Activated naive CD4-positive, alpha-beta T cell treated with anti-CD3 and anti-CD28 coated beads for 36 hours (primary cell): ENCODE data around the gene ZRANB3. TPM values are rescaled to one million over a fixed set of nuclear protein-coding genes. Genes with fewer than 3 reads are reported as not detected.
A peak's percentile ranks its signal among the peaks of the same experiment; 100 is the strongest.

Experiments used
- CTCF ChIA-PET: fragments of 350-600 bp; sonication (Branson Sonifier 250); formaldehyde crosslinking; loops from one replicate; lab custom pipeline; 2021; ENCODE audit warnings: antibody characterized with exemption; lab: Charles Lee
- DNase-seq: peaks from one replicate; pipeline ENCODE4 v3.0.0-alpha.2; 2020
- H3K27ac Mint-ChIP-seq: one replicate; pipeline ENCODE4 v1.8.0; 2021; ENCODE audit warnings: mild to moderate bottlenecking, mixed read lengths
- H3K27me3 Mint-ChIP-seq: one replicate; pipeline ENCODE4 v1.8.0; 2021; ENCODE audit warnings: low read depth, mixed read lengths
- H3K36me3 Mint-ChIP-seq: one replicate; pipeline ENCODE4 v1.8.0; 2021; ENCODE audit warnings: low read depth, mixed read lengths
- H3K4me1 Mint-ChIP-seq: one replicate; pipeline ENCODE4 v1.8.0; 2021; ENCODE audit warnings: low read depth, mixed read lengths
- H3K4me3 Mint-ChIP-seq: one replicate; pipeline ENCODE4 v1.8.0; 2021; ENCODE audit warnings: mild to moderate bottlenecking, moderate library complexity, mixed read lengths
- H3K9me3 Mint-ChIP-seq: one replicate; pipeline ENCODE4 v1.8.0; 2021; ENCODE audit warnings: mixed read lengths
- intact Hi-C: fragments of 100-400 bp; cut with micrococcal nuclease; formaldehyde crosslinking; loops from one replicate; pipeline ENCODE4 v1.15.1; 2023
- total RNA-seq, 2 experiments: library from RNA; stranded (reverse); gene quantifications; one replicate each; pipeline ENCODE4 v1.2.3, GENCODE V29; 2021

The ZRANB3 gene
- total RNA-seq, 2 experiments from 2014 or later, result 18.5 to 18.9 TPM

DNA sequence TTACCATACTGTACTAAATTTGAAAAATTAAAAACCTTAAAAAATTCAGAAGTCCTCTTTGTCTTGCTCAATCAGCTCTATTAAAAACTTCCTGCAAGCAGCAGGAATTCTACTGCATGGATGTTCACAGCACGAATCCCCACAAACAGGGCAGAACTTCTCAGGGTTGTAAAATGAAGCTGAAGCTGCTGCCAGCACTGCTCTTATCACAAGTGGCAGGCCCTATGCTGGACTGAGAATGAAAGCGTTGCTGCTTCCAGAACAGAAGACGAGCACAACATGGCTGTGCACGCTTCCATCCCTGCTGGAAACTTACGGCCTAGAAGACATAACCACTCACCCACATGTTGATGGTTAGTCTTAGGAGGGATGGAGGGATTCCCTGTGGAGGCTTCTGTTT lies 345.0 kb downstream of the ZRANB3 start:
- DNase-seq, result no peak
- no peaks in the 10 kb centered on the region for H3K27me3 Mint-ChIP-seq
- no peak overlapping the region for H3K27ac Mint-ChIP-seq
- intact Hi-C loops, result no loop called here
- no peaks in the 10 kb centered on the region for H3K4me1 Mint-ChIP-seq
- H3K4me3 Mint-ChIP-seq, result no peak overlapping the region
- peaks cover 8% of the 10 kb centered on the region for H3K9me3 Mint-ChIP-seq
- CTCF ChIA-PET, result no interaction called here
- H3K36me3 Mint-ChIP-seq, result peaks cover 8% of the 10 kb centered on the region

DNA sequence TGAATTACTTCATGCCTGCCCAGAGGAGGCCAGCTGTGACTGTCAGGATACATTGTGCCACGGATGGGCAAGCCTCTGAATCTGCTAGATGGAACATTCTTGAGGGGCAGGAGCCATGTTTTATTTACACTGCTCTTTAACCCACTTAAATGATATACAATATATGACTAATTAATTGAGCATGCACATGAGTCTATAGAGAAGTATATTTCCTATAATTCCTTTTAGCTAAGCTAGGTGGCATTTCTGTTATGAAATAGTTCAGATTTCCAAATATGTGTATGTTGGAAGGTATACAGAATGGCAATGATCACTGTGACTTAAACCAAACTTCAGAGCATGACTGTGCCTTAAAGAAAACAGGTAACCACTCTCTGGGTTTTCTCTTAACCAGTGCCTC lies 347.2 kb downstream of the ZRANB3 start:
- no peak overlapping the region for H3K27ac Mint-ChIP-seq

DNA sequence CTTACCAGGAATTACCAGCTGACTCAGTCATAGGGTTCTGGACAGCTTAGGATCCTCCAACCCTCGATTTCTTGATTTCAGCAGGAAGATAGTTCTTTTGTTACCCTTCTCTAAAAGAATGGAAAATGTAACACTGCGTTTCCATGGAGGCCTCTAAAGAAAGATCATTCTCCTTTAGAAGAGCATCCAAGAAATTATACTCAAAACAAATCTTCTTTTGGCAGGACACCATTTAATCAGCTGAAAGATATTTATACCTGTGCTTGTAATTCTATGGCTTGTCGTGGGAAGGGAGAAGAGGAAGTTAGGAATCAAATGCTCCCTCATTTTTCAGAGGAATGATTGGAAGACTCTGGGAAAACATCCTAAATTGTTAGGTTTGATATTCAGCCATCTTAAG lies 348.4 kb downstream of the ZRANB3 start:
- CTCF ChIA-PET, result no interaction called here
- Mint-ChIP-seq H3K4me3 (no peak overlapping the region), H3K36me3 (peaks cover 4% of the 10 kb centered on the region), H3K27me3 (no peaks in the 10 kb centered on the region), H3K4me1 (no peaks in the 10 kb centered on the region), H3K9me3 (no peaks in the 10 kb centered on the region), H3K27ac (no peak overlapping the region)
- intact Hi-C loops, result no loop called here
- no peak for DNase-seq

More for the DNA sequence above, 347.2 kb downstream of the ZRANB3 start:
- no peak overlapping the region for H3K4me3 Mint-ChIP-seq
- peaks cover 2% of the 10 kb centered on the region for H3K36me3 Mint-ChIP-seq
- DNase-seq, result no peak
- peaks cover 2% of the 10 kb centered on the region for H3K9me3 Mint-ChIP-seq
- H3K27me3 Mint-ChIP-seq, result no peaks in the 10 kb centered on the region
- intact Hi-C loops, result no loop called here
- no peaks in the 10 kb centered on the region for H3K4me1 Mint-ChIP-seq
- CTCF ChIA-PET, result interaction anchor here (0.6 kb wide), 1 partner anchor 526 kb away, joined by 3 read pairs; no protein-coding TSS in a partner anchor

DNA sequence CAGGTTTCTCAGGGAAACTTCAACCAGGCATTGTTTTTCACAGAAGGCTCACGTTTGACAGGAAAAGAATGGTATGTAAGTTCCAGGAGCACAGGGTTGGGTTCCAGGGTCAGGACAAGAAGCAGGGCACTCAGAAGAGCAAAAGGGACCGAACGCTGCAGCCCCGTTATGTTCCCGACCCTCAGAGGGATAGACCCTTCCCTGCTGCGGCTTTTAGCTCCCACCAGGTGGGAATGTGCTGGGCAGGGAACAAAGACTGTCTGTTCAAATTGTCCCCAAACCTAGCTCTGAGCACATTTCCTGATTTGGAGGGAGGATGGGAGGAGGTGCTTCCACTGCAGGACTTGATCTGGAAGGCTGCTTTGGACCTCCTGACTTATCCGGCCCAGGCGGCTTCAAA lies 348.8 kb downstream of the ZRANB3 start:
- no peak overlapping the region for H3K4me3 Mint-ChIP-seq
- H3K27ac Mint-ChIP-seq, result no peak overlapping the region
- no peaks in the 10 kb centered on the region for H3K9me3 Mint-ChIP-seq
- peaks cover 5% of the 10 kb centered on the region for H3K36me3 Mint-ChIP-seq
- no peaks in the 10 kb centered on the region for H3K27me3 Mint-ChIP-seq
- intact Hi-C loops, result no loop called here
- DNase-seq, result no peak
- CTCF ChIA-PET, result no interaction called here
- H3K4me1 Mint-ChIP-seq, result no peaks in the 10 kb centered on the region

DNA sequence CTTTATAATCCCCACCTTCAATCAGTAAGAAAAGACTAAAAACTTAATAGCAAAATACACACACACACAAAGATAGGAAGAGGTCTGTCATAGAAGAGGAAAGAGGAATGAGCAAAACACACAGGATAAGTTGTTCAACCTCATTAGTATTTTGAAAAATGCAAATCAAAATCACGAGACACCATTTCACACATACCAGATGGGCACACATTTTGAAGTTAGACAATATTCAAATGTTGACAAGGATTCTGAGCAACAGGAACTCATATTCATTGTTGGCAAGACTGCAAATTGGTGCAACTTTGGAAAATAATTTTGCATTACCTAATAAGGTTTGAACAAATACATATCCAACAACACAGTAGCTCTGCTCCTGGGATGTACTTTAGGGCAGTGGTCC lies 351.3 kb downstream of the ZRANB3 start:
- Mint-ChIP-seq H3K27me3 (no peaks in the 10 kb centered on the region), H3K4me3 (no peak overlapping the region), H3K4me1 (no peaks in the 10 kb centered on the region), H3K36me3 (peaks cover 24% of the 10 kb centered on the region), H3K9me3 (no peaks in the 10 kb centered on the region), H3K27ac (no peak overlapping the region)
- CTCF ChIA-PET, result no interaction called here
- intact Hi-C loops, result no loop called here
- no peak for DNase-seq

DNA sequence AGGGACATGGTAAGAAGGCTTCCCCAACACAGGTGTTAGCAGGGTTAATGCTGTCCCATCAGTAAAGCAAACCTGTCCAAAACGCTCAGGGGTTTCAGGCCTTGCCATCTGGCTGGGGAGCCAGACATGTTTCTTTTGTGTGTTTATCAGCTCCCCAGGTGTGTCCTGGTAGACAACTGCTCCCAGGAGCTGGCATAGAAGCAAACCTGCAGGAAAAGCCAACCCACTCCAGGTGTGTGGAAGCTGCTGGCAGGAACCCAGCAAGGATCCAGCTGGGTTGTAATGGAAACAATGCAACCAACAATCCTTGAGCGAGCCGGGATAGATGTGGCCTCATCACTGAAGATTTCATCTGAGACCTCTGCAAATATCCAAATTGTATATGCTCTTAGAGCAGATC lies 355.8 kb downstream of the ZRANB3 start:
- no peak overlapping the region for H3K27ac Mint-ChIP-seq
- no peak for DNase-seq
- no peaks in the 10 kb centered on the region for H3K4me1 Mint-ChIP-seq
- no peaks in the 10 kb centered on the region for H3K9me3 Mint-ChIP-seq
- H3K36me3 Mint-ChIP-seq, result peaks cover 43% of the 10 kb centered on the region
- H3K27me3 Mint-ChIP-seq, result no peaks in the 10 kb centered on the region
- intact Hi-C loops, result no loop called here
- CTCF ChIA-PET, result interaction anchor here (0.5 kb wide), 1 partner anchor 174 kb away, joined by 3 read pairs; no protein-coding TSS in a partner anchor
- no peak overlapping the region for H3K4me3 Mint-ChIP-seq

DNA sequence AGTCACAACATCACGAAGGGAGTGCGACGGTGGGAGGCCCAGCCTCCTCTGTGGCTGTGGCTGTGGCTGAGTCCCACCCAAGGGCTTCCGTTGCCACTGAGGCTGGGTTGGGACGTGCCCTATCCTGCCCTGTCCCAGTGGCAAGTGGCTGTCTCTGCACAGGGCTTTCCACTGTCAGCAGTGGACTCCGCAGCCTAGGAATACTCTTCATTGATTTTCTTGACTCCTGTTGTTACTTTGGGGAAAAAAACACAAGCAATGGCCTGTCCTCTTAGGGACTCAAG lies 356.3 kb downstream of the ZRANB3 start:
- Mint-ChIP-seq H3K9me3 (no peaks in the 10 kb centered on the region), H3K27me3 (no peaks in the 10 kb centered on the region), H3K36me3 (peaks cover 46% of the 10 kb centered on the region), H3K4me3 (no peak overlapping the region), H3K27ac (no peak overlapping the region), H3K4me1 (peaks cover 1% of the 10 kb centered on the region)
- no peak for DNase-seq
- CTCF ChIA-PET, result no interaction called here
- intact Hi-C loops, result no loop called here

DNA sequence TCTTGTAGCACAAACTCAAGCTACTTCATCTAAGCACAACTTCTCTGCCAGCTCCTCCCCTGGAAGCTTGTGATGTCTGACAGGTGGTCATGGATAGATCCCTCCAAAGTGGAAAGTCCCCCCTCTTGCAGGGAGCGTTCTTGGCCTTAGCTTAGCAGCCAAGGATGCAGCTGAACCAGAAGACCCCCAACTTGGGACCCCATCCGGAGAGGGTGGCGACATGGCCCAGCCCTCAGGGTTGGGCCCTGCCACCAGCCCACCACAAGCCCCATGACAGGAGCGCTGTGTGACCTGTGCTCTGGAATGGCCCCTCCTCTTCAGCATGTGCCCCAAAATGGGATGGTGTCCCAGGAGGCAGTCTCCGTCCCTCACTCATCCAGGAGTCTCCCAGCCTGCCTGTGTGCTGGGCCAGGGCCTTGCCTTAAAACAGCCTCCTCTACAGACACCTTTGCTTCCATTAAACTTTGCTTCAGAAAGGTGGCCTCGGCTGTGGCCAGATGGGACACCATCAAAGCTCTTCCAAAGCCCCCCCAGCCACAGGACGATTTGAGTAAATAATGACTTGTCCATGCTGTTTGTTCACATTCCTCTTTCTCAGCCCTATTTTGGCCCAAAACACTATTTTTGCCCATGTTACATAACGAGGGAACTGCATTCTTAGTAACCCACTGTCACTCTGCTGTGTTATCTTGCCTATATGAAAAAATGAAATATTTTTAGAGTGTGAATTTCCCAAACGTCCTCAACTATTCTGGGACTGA lies 356.8 kb downstream of the ZRANB3 start:
- Mint-ChIP-seq H3K27ac (no peak overlapping the region), H3K9me3 (no peaks in the 10 kb centered on the region), H3K4me3 (no peak overlapping the region), H3K4me1 (peaks cover 1% of the 10 kb centered on the region), H3K36me3 (peaks cover 47% of the 10 kb centered on the region), H3K27me3 (no peaks in the 10 kb centered on the region)
- DNase-seq, result no peak
- intact Hi-C loops, result no loop called here
- CTCF ChIA-PET, result interaction anchor here (0.6 kb wide), 1 partner anchor 28 kb away, joined by 4 read pairs; no protein-coding TSS in a partner anchor

DNA sequence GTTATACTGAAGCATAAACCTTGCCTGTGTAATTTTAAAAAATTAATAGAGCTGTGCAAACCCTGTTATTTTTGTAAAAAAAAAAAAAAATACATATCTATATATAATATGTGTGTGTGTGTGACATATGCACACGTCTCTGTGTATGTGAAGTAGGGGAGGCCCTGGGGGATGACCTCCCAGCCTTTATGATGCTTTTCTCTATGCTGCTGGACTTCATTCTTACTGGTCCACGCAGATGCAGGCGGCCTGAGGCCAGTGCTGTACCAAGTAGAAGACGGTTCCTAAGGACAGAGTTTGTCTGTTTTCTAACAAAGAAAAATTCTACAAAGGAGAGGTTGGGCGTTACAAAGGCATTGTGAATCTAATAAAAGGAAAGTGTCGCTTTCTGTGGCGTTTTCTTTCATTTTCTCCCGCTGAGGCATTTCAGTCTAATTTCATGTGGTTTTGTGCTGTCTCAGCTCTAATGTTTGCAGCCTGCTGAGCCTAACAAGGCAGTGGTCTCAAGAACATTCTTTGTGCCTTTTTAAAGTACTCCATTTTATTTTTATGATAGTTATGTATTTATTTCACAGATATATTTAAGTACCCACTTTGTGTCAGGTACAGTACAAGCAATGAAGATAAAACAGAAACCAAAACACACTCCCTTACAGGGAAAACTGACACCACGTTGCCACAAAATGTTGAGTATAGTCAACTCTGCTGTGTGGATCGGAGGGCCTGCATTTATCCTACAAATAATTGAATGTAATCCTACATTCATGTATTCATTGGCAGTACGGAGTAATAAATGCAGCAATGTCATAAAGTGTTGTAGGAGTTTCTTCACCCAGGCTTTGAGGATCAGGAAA lies 360.9 kb downstream of the ZRANB3 start:
- CTCF ChIA-PET, result no interaction called here
- intact Hi-C loops, result loop anchor here (5.0 kb wide), 1 partner anchor 163 kb away; no protein-coding TSS in a partner anchor
- Mint-ChIP-seq H3K36me3 (peaks cover 43% of the 10 kb centered on the region), H3K27ac (peak overlapping the region; percentile 11), H3K27me3 (no peaks in the 10 kb centered on the region), H3K9me3 (no peaks in the 10 kb centered on the region), H3K4me1 (peaks cover 1% of the 10 kb centered on the region), H3K4me3 (no peak overlapping the region)
- DNase-seq, result no peak

DNA sequence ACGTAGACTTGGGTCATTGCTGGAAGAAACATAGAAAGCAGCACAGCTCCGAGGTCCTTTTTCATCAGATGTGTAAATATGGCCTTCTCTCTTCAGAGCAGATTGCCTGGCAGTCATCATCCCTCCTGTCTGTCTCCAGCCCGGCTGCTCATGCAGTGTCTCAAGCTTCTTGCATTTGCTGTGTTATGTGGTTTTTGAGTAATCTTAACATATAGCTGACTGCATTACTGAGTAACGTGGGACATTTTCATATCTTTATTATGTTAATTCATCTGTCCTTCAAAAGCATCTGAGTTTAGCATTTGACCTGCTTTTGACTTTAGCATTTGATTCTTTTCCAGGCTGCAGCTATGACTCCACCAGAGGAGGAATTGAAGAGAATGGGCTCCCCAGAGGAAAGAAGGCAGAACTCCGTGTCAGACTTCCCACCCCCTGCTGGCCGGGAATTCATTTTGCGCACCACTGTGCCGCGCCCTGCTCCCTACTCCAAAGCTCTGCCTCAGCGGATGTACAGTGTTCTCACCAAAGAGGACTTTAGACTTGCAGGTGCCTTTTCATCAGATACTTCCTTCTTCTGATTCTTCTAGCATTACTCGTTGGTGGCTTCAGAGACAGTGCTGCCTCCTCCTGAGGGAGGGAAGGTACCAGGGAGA lies 362.7 kb downstream of the ZRANB3 start:
- DNase-seq, result no peak
- H3K4me3 Mint-ChIP-seq, result no peak overlapping the region
- peaks cover 1% of the 10 kb centered on the region for H3K4me1 Mint-ChIP-seq
- CTCF ChIA-PET, result interaction anchor here (1.8 kb wide), 1 partner anchor 164 kb away, joined by 8 read pairs; no protein-coding TSS in a partner anchor
- H3K27ac Mint-ChIP-seq, result no peak overlapping the region
- intact Hi-C loops, result loop anchor here (5.0 kb wide), 1 partner anchor 161 kb away; no protein-coding TSS in a partner anchor
- H3K27me3 Mint-ChIP-seq, result no peaks in the 10 kb centered on the region
- H3K36me3 Mint-ChIP-seq, result peaks cover 40% of the 10 kb centered on the region
- H3K9me3 Mint-ChIP-seq, result no peaks in the 10 kb centered on the region

DNA sequence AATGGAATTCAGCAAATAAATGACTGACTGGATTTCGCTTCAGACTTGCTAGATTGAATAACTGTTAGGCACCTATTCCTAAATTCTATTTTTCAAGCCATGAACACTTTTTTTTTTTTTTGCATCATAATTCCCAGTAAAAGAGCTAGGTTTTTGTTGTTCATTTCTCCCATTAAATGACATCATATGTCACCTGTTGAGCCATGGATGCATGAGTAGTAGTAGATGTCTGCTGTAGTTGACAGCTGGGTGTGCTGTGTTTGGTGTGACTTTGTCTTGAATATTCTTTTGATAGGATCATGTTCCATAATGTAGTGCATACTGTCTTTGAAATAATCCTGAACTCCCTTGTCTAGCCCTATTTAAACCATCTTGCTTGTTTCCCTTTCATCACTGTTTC lies 363.7 kb downstream of the ZRANB3 start:
- peaks cover 36% of the 10 kb centered on the region for H3K36me3 Mint-ChIP-seq
- H3K4me3 Mint-ChIP-seq, result no peak overlapping the region
- intact Hi-C loops, result loop anchor here (5.0 kb wide), 1 partner anchor 160 kb away; no protein-coding TSS in a partner anchor
- CTCF ChIA-PET, result interaction anchor here (1.8 kb wide), 1 partner anchor 163 kb away, joined by 8 read pairs; no protein-coding TSS in a partner anchor
- H3K9me3 Mint-ChIP-seq, result no peaks in the 10 kb centered on the region
- no peaks in the 10 kb centered on the region for H3K27me3 Mint-ChIP-seq
- H3K4me1 Mint-ChIP-seq, result peaks cover 8% of the 10 kb centered on the region
- DNase-seq, result no peak
- no peak overlapping the region for H3K27ac Mint-ChIP-seq

DNA sequence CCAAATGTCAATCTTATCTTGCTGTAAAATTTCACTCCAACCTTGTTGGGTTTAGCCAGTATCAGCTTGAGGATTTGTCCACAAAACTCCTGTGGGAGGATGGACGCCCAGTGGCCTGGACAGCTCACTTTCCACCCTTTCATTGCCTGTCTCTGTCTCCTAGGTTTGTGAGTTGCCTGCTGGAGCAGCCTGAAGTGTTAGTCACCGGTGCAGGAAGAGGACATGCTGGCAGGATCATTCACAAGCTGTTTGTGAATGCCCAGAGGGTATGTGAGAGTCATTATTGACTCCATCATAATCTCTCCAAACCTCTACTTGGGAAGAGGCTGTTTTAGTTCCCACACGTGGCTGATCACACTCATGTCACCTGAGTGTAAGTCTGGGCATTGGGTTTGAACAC lies 366.6 kb downstream of the ZRANB3 start:
- H3K27me3 Mint-ChIP-seq, result no peaks in the 10 kb centered on the region
- no peak for DNase-seq
- intact Hi-C loops, result no loop called here
- peak overlapping the region; percentile 26 for H3K27ac Mint-ChIP-seq
- CTCF ChIA-PET, result interaction anchor here (1.3 kb wide), 1 partner anchor 1220 kb away, joined by 3 read pairs; no protein-coding TSS in a partner anchor
- no peak overlapping the region for H3K4me3 Mint-ChIP-seq
- peaks cover 11% of the 10 kb centered on the region for H3K4me1 Mint-ChIP-seq
- H3K9me3 Mint-ChIP-seq, result no peaks in the 10 kb centered on the region
- peaks cover 24% of the 10 kb centered on the region for H3K36me3 Mint-ChIP-seq
